GM23338 (cell line): ENCODE results near the gene SLAMF8. TPM values are rescaled to one million over a fixed set of nuclear protein-coding genes. Genes with fewer than 3 reads are reported as not detected.

ENCODE experiments used
- ATAC-seq: fragments of 200-7000 bp; cut with Tn5 transposase; 3 replicates; pipeline ENCODE4 v1.9.1; 2020
- DNase-seq: peaks from one replicate; pipeline ENCODE4 v3.0.0-alpha.2; 2015; ENCODE audit warnings: low spot score
- H2AFZ ChIP-seq: fragments of 200-600 bp; sonication (generic); 2 replicates; pipeline ENCODE4 v1.8.0; 2016; ENCODE audit warnings: antibody characterized with exemption, mild to moderate bottlenecking, moderate library complexity
- H3F3A ChIP-seq: fragments of 200-600 bp; sonication (generic); replicated peaks from 2 replicates; pipeline ENCODE4 v1.8.0; 2017; ENCODE audit warnings: antibody characterized with exemption, mixed run types, low read depth
- H3K27ac ChIP-seq: fragments of 200-600 bp; sonication (generic); 2 replicates; pipeline ENCODE4 v1.6.1; 2016; ENCODE audit warnings: low read depth
- H3K27me3 ChIP-seq: fragments of 200-600 bp; sonication (generic); 2 replicates; pipeline ENCODE4 v1.8.0; 2016; ENCODE audit warnings: mild to moderate bottlenecking, mixed run types, moderate library complexity; ENCODE audit not compliant: insufficient read depth
- H3K36me3 ChIP-seq: fragments of 200-600 bp; sonication (generic); 2 replicates; pipeline ENCODE4 v1.8.0; 2016; ENCODE audit warnings: mild to moderate bottlenecking; ENCODE audit not compliant: insufficient read depth
- H3K4me1 ChIP-seq: fragments of 200-600 bp; sonication (generic); 2 replicates; pipeline ENCODE4 v1.8.0; 2016; ENCODE audit warnings: mild to moderate bottlenecking, moderate library complexity; ENCODE audit not compliant: insufficient read depth
- H3K4me2 ChIP-seq: fragments of 200-600 bp; sonication (generic); 2 replicates; pipeline ENCODE4 v1.7.1; 2017; ENCODE audit warnings: mixed run types
- H3K4me3 ChIP-seq: fragments of 200-600 bp; sonication (generic); 2 replicates; pipeline ENCODE4 v1.6.1; 2016; ENCODE audit warnings: mixed run types
- H3K79me2 ChIP-seq: fragments of 200-600 bp; sonication (generic); replicated peaks from 2 replicates; pipeline ENCODE4 v1.8.0; 2017; ENCODE audit warnings: mild to moderate bottlenecking; ENCODE audit not compliant: insufficient read depth
- H3K9me2 ChIP-seq: fragments of 200-600 bp; sonication (generic); 2 replicates; pipeline ENCODE4 v1.8.0; 2017; ENCODE audit not compliant: insufficient read depth
- H4K20me1 ChIP-seq: fragments of 200-600 bp; sonication (generic); replicated peaks from 2 replicates; pipeline ENCODE4 v1.8.0; 2017; ENCODE audit warnings: mild to moderate bottlenecking; ENCODE audit not compliant: insufficient read depth
- H3K27ac Mint-ChIP-seq: 2 replicates; pipeline ENCODE4 v1.8.0; 2020; ENCODE audit warnings: inconsistent platforms, mild to moderate bottlenecking, moderate library complexity, mixed read lengths
- H3K27me3 Mint-ChIP-seq: 3 replicates; pipeline ENCODE4 v1.8.0; 2022; ENCODE audit warnings: low read depth, mild to moderate bottlenecking, moderate library complexity, mixed read lengths, inconsistent platforms; ENCODE audit not compliant: insufficient read depth, poor library complexity
- H3K36me3 Mint-ChIP-seq: 3 replicates; pipeline ENCODE4 v1.8.0; 2021; ENCODE audit warnings: low read depth, mild to moderate bottlenecking, inconsistent platforms, moderate library complexity, mixed read lengths
- H3K4me1 Mint-ChIP-seq: 3 replicates; pipeline ENCODE4 v1.8.0; 2020; ENCODE audit warnings: mild to moderate bottlenecking, inconsistent platforms, mixed read lengths
- H3K4me3 Mint-ChIP-seq: 3 replicates; pipeline ENCODE4 v1.8.0; 2021; ENCODE audit warnings: moderate library complexity, mild to moderate bottlenecking, inconsistent platforms, mixed read lengths
- H3K9me3 Mint-ChIP-seq: 3 replicates; pipeline ENCODE4 v1.8.0; 2020; ENCODE audit warnings: moderate library complexity, mild to moderate bottlenecking, inconsistent platforms, mixed read lengths
- EZH2 ChIP-seq: fragments of 200-600 bp; sonication (generic); IDR thresholded peaks from one replicate; pipeline ENCODE4 v1.8.0; 2017; ENCODE audit warnings: antibody characterized with exemption, mild to moderate bottlenecking, low read depth; ENCODE audit not compliant: unreplicated experiment
- EZH2phosphoT487 ChIP-seq: fragments of 200-600 bp; sonication (generic); IDR thresholded peaks from one replicate; pipeline ENCODE4 v1.8.1; 2018; ENCODE audit warnings: antibody characterized with exemption; ENCODE audit not compliant: unreplicated experiment
- NANOG ChIP-seq: IDR thresholded peaks from 2 replicates; pipeline ENCODE4 v1.6.1; 2016; ENCODE audit warnings: antibody characterized with exemption, borderline replicate concordance
- polyA plus RNA-seq: library from polyadenylated mRNA; unstranded; fragments of >200 nt; fragmentation: Nextera tagmentation; extraction: Ambion mirVana; gene quantifications from 2 replicates; pipeline ENCODE4 v1.2.1, GENCODE V29; 2016
- total RNA-seq: library from RNA; depleted of rRNA; stranded (reverse); fragments of >200 nt; shearing (Covaris generic); gene quantifications from 2 replicates; pipeline ENCODE4 v1.2.3, GENCODE V29; 2014
- TF ChIP-seq, protein P1 (sequence below): fragments of 250-450 bp; sonication (Bioruptor Pico); IDR thresholded peaks from 2 replicates; pipeline ENCODE4 v1.5.0; 2020; ENCODE audit warnings: mild to moderate bottlenecking, moderate library complexity
- TF ChIP-seq, protein P2 (sequence below): IDR thresholded peaks from 2 replicates; pipeline ENCODE4 v1.6.1; 2016; ENCODE audit warnings: antibody characterized with exemption
- TF ChIP-seq, protein P3 (sequence below): IDR thresholded peaks from one replicate; pipeline ENCODE4 v1.6.1; 2018; ENCODE audit warnings: antibody characterized with exemption; ENCODE audit not compliant: unreplicated experiment

Gene SLAMF8
- total and polyA plus RNA-seq, 2 experiments from 2014 or later: not detected

DNA sequence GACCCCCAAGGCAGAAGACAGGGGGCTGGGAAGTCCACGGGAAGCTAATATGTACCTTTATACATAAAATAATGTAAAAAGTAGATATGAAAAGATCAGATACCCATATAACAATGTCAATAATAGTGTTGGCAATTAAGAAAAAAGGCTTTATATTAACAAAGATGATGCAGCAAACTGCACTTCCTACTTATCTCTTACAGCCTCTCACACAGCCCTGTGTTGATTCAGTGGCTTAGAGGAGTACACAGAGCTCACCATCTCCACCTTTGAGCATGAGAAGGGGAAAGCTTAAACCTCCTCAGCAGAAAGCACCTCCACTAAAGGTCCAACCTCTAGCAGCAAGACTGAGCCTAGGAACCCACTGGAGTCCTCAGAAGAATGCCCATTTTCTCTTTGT is 42.9 kb downstream of the SLAMF8 start (continued):
- TF ChIP-seq, protein P1, sequence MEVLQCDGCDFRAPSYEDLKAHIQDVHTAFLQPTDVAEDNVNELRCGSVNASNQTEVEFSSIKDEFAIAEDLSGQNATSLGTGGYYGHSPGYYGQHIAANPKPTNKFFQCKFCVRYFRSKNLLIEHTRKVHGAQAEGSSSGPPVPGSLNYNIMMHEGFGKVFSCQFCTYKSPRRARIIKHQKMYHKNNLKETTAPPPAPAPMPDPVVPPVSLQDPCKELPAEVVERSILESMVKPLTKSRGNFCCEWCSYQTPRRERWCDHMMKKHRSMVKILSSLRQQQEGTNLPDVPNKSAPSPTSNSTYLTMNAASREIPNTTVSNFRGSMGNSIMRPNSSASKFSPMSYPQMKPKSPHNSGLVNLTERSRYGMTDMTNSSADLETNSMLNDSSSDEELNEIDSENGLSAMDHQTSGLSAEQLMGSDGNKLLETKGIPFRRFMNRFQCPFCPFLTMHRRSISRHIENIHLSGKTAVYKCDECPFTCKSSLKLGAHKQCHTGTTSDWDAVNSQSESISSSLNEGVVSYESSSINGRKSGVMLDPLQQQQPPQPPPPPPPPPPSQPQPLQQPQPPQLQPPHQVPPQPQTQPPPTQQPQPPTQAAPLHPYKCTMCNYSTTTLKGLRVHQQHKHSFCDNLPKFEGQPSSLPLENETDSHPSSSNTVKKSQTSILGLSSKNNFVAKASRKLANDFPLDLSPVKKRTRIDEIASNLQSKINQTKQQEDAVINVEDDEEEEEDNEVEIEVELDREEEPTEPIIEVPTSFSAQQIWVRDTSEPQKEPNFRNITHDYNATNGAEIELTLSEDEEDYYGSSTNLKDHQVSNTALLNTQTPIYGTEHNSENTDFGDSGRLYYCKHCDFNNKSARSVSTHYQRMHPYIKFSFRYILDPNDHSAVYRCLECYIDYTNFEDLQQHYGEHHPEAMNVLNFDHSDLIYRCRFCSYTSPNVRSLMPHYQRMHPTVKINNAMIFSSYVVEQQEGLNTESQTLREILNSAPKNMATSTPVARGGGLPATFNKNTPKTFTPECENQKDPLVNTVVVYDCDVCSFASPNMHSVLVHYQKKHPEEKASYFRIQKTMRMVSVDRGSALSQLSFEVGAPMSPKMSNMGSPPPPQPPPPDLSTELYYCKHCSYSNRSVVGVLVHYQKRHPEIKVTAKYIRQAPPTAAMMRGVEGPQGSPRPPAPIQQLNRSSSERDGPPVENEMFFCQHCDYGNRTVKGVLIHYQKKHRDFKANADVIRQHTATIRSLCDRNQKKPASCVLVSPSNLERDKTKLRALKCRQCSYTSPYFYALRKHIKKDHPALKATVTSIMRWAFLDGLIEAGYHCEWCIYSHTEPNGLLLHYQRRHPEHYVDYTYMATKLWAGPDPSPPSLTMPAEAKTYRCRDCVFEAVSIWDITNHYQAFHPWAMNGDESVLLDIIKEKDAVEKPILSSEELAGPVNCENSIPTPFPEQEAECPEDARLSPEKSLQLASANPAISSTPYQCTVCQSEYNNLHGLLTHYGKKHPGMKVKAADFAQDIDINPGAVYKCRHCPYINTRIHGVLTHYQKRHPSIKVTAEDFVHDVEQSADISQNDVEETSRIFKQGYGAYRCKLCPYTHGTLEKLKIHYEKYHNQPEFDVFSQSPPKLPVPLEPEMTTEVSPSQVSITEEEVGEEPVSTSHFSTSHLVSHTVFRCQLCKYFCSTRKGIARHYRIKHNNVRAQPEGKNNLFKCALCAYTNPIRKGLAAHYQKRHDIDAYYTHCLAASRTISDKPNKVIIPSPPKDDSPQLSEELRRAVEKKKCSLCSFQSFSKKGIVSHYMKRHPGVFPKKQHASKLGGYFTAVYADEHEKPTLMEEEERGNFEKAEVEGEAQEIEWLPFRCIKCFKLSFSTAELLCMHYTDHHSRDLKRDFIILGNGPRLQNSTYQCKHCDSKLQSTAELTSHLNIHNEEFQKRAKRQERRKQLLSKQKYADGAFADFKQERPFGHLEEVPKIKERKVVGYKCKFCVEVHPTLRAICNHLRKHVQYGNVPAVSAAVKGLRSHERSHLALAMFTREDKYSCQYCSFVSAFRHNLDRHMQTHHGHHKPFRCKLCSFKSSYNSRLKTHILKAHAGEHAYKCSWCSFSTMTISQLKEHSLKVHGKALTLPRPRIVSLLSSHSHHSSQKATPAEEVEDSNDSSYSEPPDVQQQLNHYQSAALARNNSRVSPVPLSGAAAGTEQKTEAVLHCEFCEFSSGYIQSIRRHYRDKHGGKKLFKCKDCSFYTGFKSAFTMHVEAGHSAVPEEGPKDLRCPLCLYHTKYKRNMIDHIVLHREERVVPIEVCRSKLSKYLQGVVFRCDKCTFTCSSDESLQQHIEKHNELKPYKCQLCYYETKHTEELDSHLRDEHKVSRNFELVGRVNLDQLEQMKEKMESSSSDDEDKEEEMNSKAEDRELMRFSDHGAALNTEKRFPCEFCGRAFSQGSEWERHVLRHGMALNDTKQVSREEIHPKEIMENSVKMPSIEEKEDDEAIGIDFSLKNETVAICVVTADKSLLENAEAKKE: no peak
- TF ChIP-seq, protein P2, sequence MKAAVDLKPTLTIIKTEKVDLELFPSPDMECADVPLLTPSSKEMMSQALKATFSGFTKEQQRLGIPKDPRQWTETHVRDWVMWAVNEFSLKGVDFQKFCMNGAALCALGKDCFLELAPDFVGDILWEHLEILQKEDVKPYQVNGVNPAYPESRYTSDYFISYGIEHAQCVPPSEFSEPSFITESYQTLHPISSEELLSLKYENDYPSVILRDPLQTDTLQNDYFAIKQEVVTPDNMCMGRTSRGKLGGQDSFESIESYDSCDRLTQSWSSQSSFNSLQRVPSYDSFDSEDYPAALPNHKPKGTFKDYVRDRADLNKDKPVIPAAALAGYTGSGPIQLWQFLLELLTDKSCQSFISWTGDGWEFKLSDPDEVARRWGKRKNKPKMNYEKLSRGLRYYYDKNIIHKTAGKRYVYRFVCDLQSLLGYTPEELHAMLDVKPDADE: no peak
- TF ChIP-seq NANOG (no peak), EZH2 (no peak)

DNA sequence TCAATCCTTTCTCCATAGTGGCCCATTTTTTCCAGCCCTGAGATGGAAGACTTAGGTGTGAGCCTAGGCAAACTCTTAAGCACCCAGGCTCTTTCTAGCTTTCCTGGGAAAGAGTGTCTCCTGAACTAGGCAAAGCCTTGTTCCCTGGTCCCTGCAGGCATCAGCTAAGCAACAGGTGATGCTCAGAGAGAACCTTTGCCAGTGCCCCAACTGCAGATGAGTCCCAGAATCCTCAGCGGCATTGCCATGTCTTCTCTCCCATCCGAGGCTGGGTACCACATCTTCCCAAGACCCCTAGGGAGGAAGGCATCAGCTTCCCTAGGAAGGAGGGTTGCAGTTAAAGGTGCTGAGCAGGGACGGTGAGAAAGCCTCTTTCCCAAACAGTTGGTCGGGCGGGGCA is 44.0 kb downstream of the SLAMF8 start:
- Mint-ChIP-seq H3K27me3 (peaks cover 3% of the 10 kb centered on the region), H3K36me3 (no peaks in the 10 kb centered on the region), H3K9me3 (no peaks in the 10 kb centered on the region), H3K4me1 (peaks cover 7% of the 10 kb centered on the region), H3K4me3 (no peak overlapping the region), H3K27ac (no peak overlapping the region)
- Histone ChIP-seq H3K4me3 (no peak overlapping the region), H3K9me2 (no peaks in the 10 kb centered on the region; the same call in 1 of the 2 replicates), H2AFZ (no peak overlapping the region), H4K20me1 (no peaks in the 10 kb centered on the region), H3F3A (no peaks in the 10 kb centered on the region), H3K36me3 (no peaks in the 10 kb centered on the region; the same call in 1 of the 2 replicates), H3K27me3 (no peaks in the 10 kb centered on the region), H3K79me2 (no peaks in the 10 kb centered on the region), H3K27ac (no peak overlapping the region), H3K4me1 (no peaks in the 10 kb centered on the region), H3K4me2 (no peak overlapping the region)
- ATAC-seq: no peak
- no peak for DNase-seq
- TF ChIP-seq, protein P3, sequence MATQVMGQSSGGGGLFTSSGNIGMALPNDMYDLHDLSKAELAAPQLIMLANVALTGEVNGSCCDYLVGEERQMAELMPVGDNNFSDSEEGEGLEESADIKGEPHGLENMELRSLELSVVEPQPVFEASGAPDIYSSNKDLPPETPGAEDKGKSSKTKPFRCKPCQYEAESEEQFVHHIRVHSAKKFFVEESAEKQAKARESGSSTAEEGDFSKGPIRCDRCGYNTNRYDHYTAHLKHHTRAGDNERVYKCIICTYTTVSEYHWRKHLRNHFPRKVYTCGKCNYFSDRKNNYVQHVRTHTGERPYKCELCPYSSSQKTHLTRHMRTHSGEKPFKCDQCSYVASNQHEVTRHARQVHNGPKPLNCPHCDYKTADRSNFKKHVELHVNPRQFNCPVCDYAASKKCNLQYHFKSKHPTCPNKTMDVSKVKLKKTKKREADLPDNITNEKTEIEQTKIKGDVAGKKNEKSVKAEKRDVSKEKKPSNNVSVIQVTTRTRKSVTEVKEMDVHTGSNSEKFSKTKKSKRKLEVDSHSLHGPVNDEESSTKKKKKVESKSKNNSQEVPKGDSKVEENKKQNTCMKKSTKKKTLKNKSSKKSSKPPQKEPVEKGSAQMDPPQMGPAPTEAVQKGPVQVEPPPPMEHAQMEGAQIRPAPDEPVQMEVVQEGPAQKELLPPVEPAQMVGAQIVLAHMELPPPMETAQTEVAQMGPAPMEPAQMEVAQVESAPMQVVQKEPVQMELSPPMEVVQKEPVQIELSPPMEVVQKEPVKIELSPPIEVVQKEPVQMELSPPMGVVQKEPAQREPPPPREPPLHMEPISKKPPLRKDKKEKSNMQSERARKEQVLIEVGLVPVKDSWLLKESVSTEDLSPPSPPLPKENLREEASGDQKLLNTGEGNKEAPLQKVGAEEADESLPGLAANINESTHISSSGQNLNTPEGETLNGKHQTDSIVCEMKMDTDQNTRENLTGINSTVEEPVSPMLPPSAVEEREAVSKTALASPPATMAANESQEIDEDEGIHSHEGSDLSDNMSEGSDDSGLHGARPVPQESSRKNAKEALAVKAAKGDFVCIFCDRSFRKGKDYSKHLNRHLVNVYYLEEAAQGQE: no peak
- TF ChIP-seq EZH2: no peak
- no peak for TF ChIP-seq EZH2phosphoT487
